HCT116 (cell line): ENCODE data around the gene ADRA2A. TPM values are rescaled to one million over a fixed set of nuclear protein-coding genes. Genes with fewer than 3 reads are reported as not detected.

ENCODE experiments used
- ATAC-seq: fragments of 200-7000 bp; cut with Tn5 transposase; 2 replicates; pipeline ENCODE4 v1.9.1; 2020; ENCODE audit warnings: mild to moderate bottlenecking, moderate library complexity
- Bru-seq: library from RNA; stranded (reverse); fragments of 400-500 nt; gene quantifications from one replicate; lab custom pipeline; 2021; lab: Mats Ljungman, UMichigan
- BruChase-seq, 2 experiments: library from RNA; stranded (reverse); fragments of 400-500 nt; gene quantifications; one replicate each; lab custom pipeline; 2021; lab: Mats Ljungman, UMichigan
- BruUV-seq: library from RNA; stranded (reverse); fragments of 400-500 nt; replicated peaks from 2 replicates; lab custom pipeline; 2021; lab: Mats Ljungman, UMichigan
- CTCF ChIA-PET: fragments of 300-600 bp; sonication (Branson Sonifier 250); formaldehyde crosslinking; loops from one replicate; lab custom pipeline; 2021; ENCODE audit warnings: antibody characterized with exemption; lab: Charles Lee
- POLR2A ChIA-PET: fragments of 300-600, 350-600 bp; sonication (Branson Sonifier 250); formaldehyde crosslinking; loops from one replicate; lab custom pipeline; 2021; ENCODE audit warnings: antibody characterized with exemption; lab: Charles Lee
- RAD21 ChIA-PET, 2 experiments: fragments of 300-600 bp; sonication (Branson Sonifier 250); formaldehyde crosslinking; loops; one replicate each; lab custom pipeline; 2023; ENCODE audit warnings: low total read pairs in 2 of 2; ENCODE audit not compliant: uncharacterized antibody in 2 of 2, unreplicated experiment in 2 of 2, low non-redundant PET in 1 of 2; lab: Charles Lee
- DNase-seq: peaks from one replicate; pipeline ENCODE4 v3.0.0-alpha.2; 2010; ENCODE audit warnings: low read depth, low spot score
- H2AFZ ChIP-seq: fragments of 200-600 bp; shearing (Covaris generic), sonication (generic); 2 replicates; pipeline ENCODE4 v1.6.1; 2017; ENCODE audit warnings: low read depth, mixed run types, mixed read lengths, antibody characterized with exemption, low read length; ENCODE audit not compliant: poor library complexity, severe bottlenecking
- H3K27ac ChIP-seq: 2 replicates; pipeline ENCODE4 v1.5.1; 2012; ENCODE audit warnings: low read depth, low read length
- H3K27me3 ChIP-seq: fragments of 200-600 bp; sonication (generic); 2 replicates; pipeline ENCODE4 v1.6.1; 2016; ENCODE audit warnings: mixed run types, low read length, mixed read lengths; ENCODE audit not compliant: insufficient read depth
- H3K36me3 ChIP-seq, 2 experiments: fragments of 200-500 bp in 1 of 2; fragments of 200-600 bp in 1 of 2; sonication (Bioruptor generic) in 1 of 2; sonication (generic) in 1 of 2; 2 replicates each; pipeline versions ENCODE4 v1.5.1 to v1.6.1; 2014 to 2016; ENCODE audit warnings: low read length in 2 of 2, inconsistent platforms in 1 of 2, mixed read lengths in 1 of 2, mixed run types in 1 of 2; ENCODE audit not compliant: insufficient read depth in 2 of 2, control insufficient read depth in 1 of 2
- H3K4me1 ChIP-seq, 2 experiments: fragments of 200-600 bp in 1 of 2; sonication (generic) in 1 of 2; 2 replicates each; pipeline versions ENCODE4 v1.5.1 to v1.6.1; 2012 to 2017; ENCODE audit warnings: low read length in 2 of 2, inconsistent platforms in 1 of 2, mild to moderate bottlenecking in 1 of 2, mixed read lengths in 1 of 2, mixed run types in 1 of 2, moderate library complexity in 1 of 2; ENCODE audit not compliant: insufficient read depth in 2 of 2, control insufficient read depth in 1 of 2
- H3K4me2 ChIP-seq: fragments of 200-600 bp; sonication (generic); 2 replicates; pipeline ENCODE4 v1.6.1; 2017; ENCODE audit warnings: mixed run types, low read length, mixed read lengths
- H3K4me3 ChIP-seq, 2 experiments: fragments of 200-600 bp in 1 of 2; sonication (generic) in 1 of 2; replicated peaks in 1 of 2; 2 replicates each; pipeline ENCODE4 v1.5.1; 2011 to 2016; ENCODE audit warnings: low read length in 2 of 2, control low read depth in 1 of 2, low read depth in 1 of 2, mild to moderate bottlenecking in 1 of 2, mixed read lengths in 1 of 2, mixed run types in 1 of 2
- H3K79me2 ChIP-seq: fragments of 200-600 bp; sonication (generic); 2 replicates; pipeline ENCODE4 v1.6.1; 2017; ENCODE audit warnings: mild to moderate bottlenecking, mixed run types, low read length, moderate library complexity, mixed read lengths; ENCODE audit not compliant: insufficient read depth
- H3K9ac ChIP-seq: fragments of 200-600 bp; sonication (generic); 2 replicates; pipeline ENCODE4 v1.6.1; 2016; ENCODE audit warnings: low read length, mixed read lengths
- H3K9me2 ChIP-seq: fragments of 200-600 bp; sonication (generic), shearing (Covaris generic); 2 replicates; pipeline ENCODE4 v1.6.1; 2017; ENCODE audit warnings: mixed run types, mild to moderate bottlenecking, moderate library complexity; ENCODE audit not compliant: insufficient read depth
- H3K9me3 ChIP-seq, 2 experiments: fragments of 200-500 bp in 1 of 2; fragments of 200-600 bp in 1 of 2; sonication (Bioruptor generic) in 1 of 2; sonication (generic) in 1 of 2; 2 replicates each; pipeline ENCODE4 v1.6.1; 2014 to 2017; ENCODE audit warnings: low read length in 2 of 2, mixed read lengths in 2 of 2, inconsistent platforms in 1 of 2, low read depth in 1 of 2, mild to moderate bottlenecking in 1 of 2, mixed run types in 1 of 2, moderate library complexity in 1 of 2; ENCODE audit not compliant: control insufficient read depth in 1 of 2, insufficient read depth in 1 of 2
- H4K20me1 ChIP-seq: fragments of 200-600 bp; sonication (generic), shearing (Covaris generic); 2 replicates; pipeline ENCODE4 v1.6.1; 2017; ENCODE audit warnings: mixed run types, mild to moderate bottlenecking, moderate library complexity; ENCODE audit not compliant: insufficient read depth
- CBX3 ChIP-seq: IDR thresholded peaks from 2 replicates; pipeline ENCODE4 v1.6.1; 2012; ENCODE audit warnings: low read depth
- ELF1 ChIP-seq: IDR thresholded peaks from 2 replicates; pipeline ENCODE4 v1.6.1; 2012; ENCODE audit warnings: low read depth, borderline replicate concordance
- EZH2phosphoT487 ChIP-seq: fragments of 200-600 bp; IDR thresholded peaks from 2 replicates; pipeline ENCODE4 v1.6.1; 2018; ENCODE audit warnings: antibody characterized with exemption, borderline replicate concordance
- JUND ChIP-seq: IDR thresholded peaks from 2 replicates; pipeline ENCODE4 v1.6.1; 2012
- POLR2AphosphoS5 ChIP-seq: IDR thresholded peaks from 2 replicates; pipeline ENCODE4 v1.6.1; 2011; ENCODE audit warnings: mild to moderate bottlenecking, low read depth, low read length, moderate library complexity
- ZBTB33 ChIP-seq: IDR thresholded peaks from 2 replicates; pipeline ENCODE4 v1.6.1; 2011; ENCODE audit warnings: mild to moderate bottlenecking, low read length, moderate library complexity; ENCODE audit not compliant: insufficient replicate concordance; ENCODE audit errors: extremely low read depth
- intact Hi-C: fragments of 100-400 bp; cut with micrococcal nuclease; formaldehyde crosslinking; loops from 2 replicates; pipeline ENCODE4 v1.10.0; 2022
- long read RNA-seq: library from polyadenylated mRNA; unstranded; transcript quantifications from one replicate; pipeline ENCODE4 v2.0.0, GENCODE V29; 2021; ENCODE audit not compliant: unreplicated experiment
- polyA plus RNA-seq: library from polyadenylated mRNA; unstranded; fragments of >200 nt; gene quantifications from 2 replicates; pipeline ENCODE4 v1.2.1, GENCODE V29; 2012; ENCODE audit warnings: missing spikeins
- total RNA-seq: library from RNA; stranded (reverse); gene quantifications from one replicate; pipeline ENCODE4 v1.2.1, GENCODE V29; 2021; ENCODE audit not compliant: unreplicated experiment

Gene ADRA2A
- total RNA-seq (0.15 TPM), Bru-seq, nascent RNA (percentile 26 among the genes with signal in this experiment), BruChase-seq, experiment 1, labeled RNA remaining after a 6-hour chase (percentile 46 among the genes with signal in this experiment), BruChase-seq, experiment 2, labeled RNA remaining after a 2-hour chase (percentile 38 among the genes with signal in this experiment)
- 0.01 TPM in 1 of 2 replicates, not detected in the other for polyA plus RNA-seq
- long read RNA-seq, result 0 reads

GRCh38 chr10:111076682-111077478 is at the start of gene ADRA2A:
Gene ADRA2A (plus strand): TSS chr10:111077029. CDS start chr10:111077997, 968 bp downstream.
- Histone ChIP-seq H3K36me3 (no peaks in the 10 kb centered on the region), H3K4me2 (peak within 1 kb of the TSS; percentile 12), H2AFZ (no peak within 1 kb of the TSS), H3K9ac (no peak within 1 kb of the TSS), H3K27me3 (peaks cover 33% of the 10 kb centered on the region; the same call in 1 of the 2 replicates), H4K20me1 (no peaks in the 10 kb centered on the region), H3K4me3 (no peak within 1 kb of the TSS), H3K27ac (no peak within 1 kb of the TSS), H3K79me2 (no peaks in the 10 kb centered on the region), H3K9me3 (no peaks in the 10 kb centered on the region), H3K9me2 (no peaks in the 10 kb centered on the region), H3K4me1 (no peaks in the 10 kb centered on the region; a peak in 1 of 4 replicates)
- intact Hi-C loops, result loop anchor here (1.0 to 10.0 kb wide), 3 partner anchors 283 to 520 kb away; no protein-coding TSS in a partner anchor
- DNase-seq, result no peak
- CTCF ChIA-PET, result interaction anchor here (1.2 kb wide), 1 partner anchor 330 kb away, joined by 3 read pairs; no protein-coding TSS in a partner anchor
- POLR2A ChIA-PET, result no interaction called here
- no TSS peak for BruUV-seq
- ATAC-seq, result 0 out of 2 replicates have a peak, but pooled peaks have one; percentile 7
- RAD21 ChIA-PET, result no interaction called here
- no peak for TF ChIP-seq ZBTB33
- no peak for TF ChIP-seq CBX3
- TF ChIP-seq EZH2phosphoT487, result no peak
- no peak for TF ChIP-seq POLR2AphosphoS5
- TF ChIP-seq JUND, result no peak
- no peak for TF ChIP-seq ELF1
